ENCODE results near the gene UBL4A.

UBL4A gene

DNA sequence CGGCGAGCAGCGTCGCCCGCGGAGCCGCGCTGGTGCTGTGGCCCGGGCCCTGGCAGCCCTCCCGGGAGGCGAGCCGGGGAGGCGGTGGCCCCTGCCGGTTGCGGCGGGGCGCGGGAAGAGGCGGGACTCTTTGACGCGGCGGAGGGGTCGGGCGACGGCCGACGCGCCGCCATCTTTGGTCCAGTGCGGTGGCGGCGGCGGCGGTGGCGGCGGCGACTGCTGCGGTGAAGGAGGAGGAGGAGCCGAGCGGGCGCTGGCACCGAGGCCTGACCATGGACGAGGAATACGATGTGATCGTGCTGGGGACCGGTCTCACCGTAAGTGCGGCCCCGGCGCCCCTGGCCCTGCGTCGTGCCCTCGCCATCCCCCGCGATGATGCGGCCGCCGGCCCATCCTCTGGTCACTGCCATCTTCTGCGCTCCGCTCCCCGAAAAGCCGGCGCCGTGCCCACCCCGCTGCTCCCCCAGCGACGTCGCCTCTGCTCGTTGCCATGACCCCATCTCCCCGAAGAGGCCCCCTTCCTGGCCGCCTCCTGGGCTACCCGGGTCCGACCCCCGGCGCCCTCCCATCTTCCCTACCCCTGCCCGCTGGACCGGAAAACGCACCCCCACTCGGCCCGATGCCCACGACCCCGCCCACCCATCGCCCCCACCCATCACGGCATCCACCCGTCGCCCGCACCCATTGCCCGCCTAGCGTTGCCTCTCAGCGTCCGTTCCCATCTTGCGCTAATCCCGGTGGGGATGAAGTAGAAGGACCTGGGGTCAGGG lies 49.2 kb downstream of the UBL4A start, which contains the start of gene GDI1:
Gene GDI1 (plus strand): TSS at position 172 of the 770 bp plus-strand sequence. CDS start 101 bp downstream, at position 273.
- DNase-seq = peak; percentile 50

DNA sequence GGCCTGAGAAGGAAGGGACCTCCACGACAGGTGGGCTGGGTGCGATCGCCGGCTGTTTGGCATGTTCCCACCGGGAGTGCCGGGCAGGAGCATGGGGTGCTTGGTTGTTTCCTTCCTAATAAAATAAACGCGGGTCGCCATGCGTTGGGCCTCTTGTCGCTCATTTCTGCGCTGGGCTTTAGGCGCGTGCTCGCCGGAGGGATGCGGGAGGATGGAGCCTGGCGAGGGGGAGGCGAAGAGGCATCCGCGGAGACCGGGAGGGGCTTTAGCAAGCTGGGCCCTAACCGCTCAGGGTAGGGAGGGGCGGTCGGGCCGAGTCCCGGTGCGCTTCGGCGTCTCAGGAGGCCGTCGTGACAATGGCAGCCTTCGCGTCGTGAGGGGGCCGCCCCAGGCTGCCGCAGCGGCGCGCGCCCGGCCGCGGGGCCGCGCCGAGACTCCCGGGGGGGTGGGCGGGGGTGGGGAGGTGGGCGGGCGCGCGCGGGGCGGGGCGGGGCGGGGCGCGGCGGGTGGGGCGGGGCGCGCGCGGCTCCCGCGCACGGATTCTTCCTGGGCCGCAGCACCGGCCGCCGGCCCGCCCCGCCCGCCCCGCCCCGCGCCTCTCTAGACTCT lies 49.9 kb downstream of the UBL4A start:
- DNase-seq = peak; percentile 38

DNA sequence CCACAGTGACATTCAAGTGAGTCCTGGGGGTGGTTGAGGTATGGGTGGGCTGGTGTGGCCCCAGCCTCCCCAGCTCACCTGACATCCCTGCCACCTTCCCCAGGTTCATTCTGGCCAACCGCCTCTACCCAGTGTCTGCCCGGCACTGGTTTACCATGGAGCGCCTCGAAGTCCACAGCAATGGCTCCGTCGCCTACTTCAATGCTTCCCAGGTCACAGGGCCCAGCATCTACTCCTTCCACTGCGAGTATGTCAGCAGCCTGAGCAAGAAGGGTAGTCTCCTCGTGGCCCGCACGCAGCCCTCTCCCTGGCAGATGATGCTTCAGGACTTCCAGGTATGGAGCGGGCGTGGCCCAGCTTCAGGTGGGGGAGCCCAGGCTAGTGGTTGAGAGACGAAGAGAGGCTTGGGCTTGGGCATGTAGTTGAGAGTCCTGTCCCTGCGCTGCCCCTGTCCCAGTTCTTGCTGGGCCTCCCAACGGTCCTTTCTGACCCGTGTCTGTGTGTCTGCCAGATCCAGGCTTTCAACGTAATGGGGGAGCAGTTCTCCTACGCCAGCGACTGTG lies 51.2 kb downstream of the UBL4A start:
- DNase-seq = no peak

DNA sequence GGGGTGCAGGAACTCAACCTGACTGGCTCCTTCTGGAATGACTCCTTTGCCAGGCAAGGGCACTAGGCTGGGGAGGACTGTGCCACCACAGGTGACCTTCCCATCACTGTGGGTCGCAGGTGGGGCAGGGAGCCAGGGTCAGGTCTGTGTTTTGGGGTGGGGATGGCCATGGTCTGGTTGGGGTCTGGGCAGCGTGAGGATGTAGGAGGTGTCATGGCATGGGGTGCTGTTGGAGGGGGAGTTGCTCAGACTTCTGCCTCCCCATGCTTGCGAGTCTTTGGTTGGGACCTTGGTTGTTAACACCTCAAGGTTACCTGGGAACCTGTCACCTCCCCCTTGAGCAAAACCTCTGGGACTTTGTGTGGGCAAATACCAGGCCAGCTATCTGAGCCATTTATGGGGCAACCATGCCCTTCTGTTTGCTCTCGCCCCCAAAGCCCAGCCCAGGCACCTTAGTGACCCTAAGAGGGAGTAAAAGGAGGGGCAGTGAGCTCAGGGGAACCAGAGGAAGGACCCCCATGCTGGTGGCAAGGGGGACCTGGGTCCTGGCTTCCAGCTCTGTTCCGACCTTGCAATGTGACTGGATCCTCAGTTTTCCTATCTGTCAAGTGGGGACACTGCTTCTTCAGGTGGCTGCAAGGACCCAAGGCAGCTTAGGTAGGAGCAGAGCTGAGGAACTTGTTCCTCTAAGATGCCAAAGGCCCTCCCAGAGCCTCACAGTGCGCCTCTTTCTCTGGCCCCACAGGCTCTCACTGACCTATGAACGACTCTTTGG lies 51.8 kb downstream of the UBL4A start:
- DNase-seq = no peak

Data from effector CD8-positive, alpha-beta T cell (primary cell).